Germinal center (tissue), 1 donor: ENCODE data around the gene AHCYL1.
"Not testable (repeated sequence)": the region's sequence is repeated elsewhere in the genome, so short reads cannot be mapped to it uniquely, and the experiment has no call there.

Experiments used
- DNase-seq: peaks from one replicate; pipeline ENCODE4 v3.0.0; 2012; ENCODE audit warnings: mixed read lengths, low spot score

The AHCYL1 gene

GRCh38 chr1:109997867-109998229 is 13.3 kb downstream of the AHCYL1 start:
- no peak for DNase-seq

DNA sequence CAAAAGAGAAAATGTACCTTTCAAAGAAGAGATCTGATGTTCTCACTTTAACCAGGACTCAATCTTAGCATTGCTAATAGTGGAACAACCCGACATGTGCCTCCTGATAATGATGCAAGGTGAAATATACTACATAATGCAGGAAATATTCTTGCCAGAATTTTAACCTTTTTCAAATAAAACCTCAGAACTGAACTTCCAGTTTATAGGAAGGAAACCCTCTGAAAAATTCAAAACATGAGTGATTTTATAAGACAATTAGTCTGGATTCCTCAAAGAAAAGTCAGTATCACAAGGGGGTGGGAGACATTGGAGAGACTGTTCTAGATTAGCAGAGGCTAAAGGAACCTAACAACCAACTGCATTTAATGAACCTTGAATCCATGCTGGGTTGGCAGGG is 18.1 kb downstream of the AHCYL1 start:
- DNase-seq = no peak

DNA sequence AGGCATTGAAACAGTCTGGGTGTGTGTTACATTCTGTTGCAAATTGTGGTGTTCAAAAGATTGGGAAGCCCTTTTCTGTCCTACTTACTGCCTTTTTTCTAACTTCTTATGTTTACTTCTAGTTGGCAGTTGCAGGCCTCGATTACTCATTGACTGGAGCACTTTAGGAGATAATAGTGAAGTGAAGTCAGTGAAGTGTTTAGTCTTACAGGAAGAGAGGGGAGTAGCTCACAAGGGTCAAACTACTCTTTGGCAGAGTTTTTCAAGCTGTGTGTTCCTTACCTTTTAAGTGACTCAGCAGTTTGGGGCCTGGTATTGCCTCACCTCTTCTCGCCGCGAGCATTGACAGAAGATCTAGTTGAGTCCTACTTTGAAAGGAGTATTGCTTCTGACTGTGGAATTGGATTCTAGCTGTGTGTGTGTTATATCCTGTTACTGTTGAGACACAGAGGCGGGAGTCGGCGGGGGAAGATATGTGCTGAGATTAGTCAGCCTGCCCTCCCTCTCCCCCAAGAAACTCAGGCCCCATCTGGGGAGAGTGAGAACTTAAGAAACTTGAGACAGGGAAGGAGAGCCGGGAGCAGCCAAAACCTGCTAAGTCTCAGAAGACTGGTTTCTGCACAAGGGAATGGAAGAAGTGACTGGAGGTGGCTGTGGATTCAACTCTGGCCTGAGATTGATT is 19.3 kb downstream of the AHCYL1 start:
- no peak for DNase-seq

GRCh38 chr1:110004583-110004982 is 20.0 kb downstream of the AHCYL1 start:
- no peak for DNase-seq

DNA sequence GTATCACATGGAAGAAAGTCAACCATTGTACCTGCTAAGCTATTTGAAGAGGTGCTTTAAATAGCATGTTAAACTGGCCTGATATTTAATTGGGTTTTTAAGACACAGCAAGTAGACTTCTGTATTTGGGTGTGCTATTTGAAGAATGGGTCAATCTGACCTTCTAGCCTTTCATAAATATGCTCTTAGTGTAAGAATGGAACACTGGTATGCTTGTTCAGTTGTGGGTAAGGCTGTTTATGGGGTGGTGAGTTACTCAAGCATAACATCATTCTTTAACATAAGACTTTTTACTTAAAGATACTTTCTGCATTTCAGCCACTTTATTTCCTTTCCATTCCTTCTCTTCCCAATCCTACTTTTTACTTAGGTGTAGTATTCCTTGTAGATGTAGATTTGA is 21.4 kb downstream of the AHCYL1 start:
- DNase-seq = no peak

GRCh38 chr1:110006516-110006915 is 22.0 kb downstream of the AHCYL1 start:
- DNase-seq = no peak

GRCh38 chr1:110007046-110007830 is 22.7 kb downstream of the AHCYL1 start:
- no peak for DNase-seq

DNA sequence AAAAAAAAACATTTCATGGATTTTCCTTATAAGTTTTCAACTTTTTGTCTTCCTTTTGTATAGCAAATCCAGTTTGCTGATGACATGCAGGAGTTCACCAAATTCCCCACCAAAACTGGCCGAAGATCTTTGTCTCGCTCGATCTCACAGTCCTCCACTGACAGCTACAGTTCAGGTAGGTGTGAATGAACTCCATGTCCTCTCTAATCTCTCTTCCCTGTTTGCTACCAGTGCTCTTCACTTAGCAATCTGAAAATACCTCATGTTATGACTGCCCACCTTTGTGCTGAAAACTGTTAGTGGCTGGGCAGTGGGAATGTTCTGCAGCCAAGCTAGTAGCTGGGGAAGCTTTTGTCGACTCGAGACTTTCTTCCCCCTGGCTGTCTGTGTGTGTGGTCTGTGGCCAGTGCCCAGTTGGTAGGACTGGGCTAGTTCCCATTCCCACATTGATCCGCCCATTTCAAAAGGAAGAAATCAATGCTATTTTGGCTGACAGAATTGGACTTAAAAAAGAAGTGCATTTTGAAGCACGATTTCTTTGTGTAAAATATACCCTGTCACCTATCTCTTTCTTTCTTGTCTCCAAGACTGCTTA is 24.5 kb downstream of the AHCYL1 start:
- no peak for DNase-seq

- peak; percentile 87 for DNase-seq
These were observed 27.0 kb downstream of the AHCYL1 start for GRCh38 chr1:110011527-110012041.

GRCh38 chr1:110012100-110012780 is 27.7 kb downstream of the AHCYL1 start:
- DNase-seq = peak; percentile 63

DNA sequence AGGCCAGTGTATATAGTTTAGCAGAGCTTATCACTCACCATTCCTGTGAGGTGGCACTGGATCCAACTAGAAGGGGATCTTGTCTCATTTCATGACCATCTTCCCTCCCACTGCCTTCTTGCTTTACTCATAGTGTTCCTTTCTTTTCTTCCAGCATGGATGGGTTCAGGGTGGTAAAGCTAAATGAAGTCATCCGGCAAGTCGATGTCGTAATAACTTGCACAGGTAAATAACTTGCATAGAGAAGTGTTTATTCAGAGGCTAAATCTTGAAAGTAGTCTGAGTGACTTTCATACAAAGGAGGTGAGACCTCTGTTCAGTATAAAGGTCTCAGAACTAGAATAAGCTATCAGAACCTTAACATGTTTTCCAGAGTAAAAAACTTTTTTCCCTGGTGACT is 33.2 kb downstream of the AHCYL1 start:
- DNase-seq = no peak

DNA sequence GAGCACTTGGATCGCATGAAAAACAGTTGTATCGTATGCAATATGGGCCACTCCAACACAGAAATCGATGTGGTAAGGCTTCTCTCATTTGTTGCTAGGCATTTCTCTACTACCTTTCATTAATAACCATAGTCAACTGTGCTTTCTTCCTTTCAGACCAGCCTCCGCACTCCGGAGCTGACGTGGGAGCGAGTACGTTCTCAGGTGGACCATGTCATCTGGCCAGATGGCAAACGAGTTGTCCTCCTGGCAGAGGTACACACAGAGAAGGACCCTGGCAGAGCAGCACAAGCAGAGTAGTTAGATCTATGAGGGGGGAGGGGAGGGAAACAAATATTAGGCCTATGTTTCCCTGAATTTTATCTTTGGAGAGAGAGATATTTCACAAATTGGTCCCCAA is 33.8 kb downstream of the AHCYL1 start:
- no peak for DNase-seq

GRCh38 chr1:110019770-110020169 is 35.2 kb downstream of the AHCYL1 start:
- no peak for DNase-seq

- no peak for DNase-seq
These were observed 36.7 kb downstream of the AHCYL1 start for GRCh38 chr1:110021285-110021684.

- DNase-seq = no peak
These were observed 40.0 kb downstream of the AHCYL1 start for GRCh38 chr1:110024613-110025012.

DNA sequence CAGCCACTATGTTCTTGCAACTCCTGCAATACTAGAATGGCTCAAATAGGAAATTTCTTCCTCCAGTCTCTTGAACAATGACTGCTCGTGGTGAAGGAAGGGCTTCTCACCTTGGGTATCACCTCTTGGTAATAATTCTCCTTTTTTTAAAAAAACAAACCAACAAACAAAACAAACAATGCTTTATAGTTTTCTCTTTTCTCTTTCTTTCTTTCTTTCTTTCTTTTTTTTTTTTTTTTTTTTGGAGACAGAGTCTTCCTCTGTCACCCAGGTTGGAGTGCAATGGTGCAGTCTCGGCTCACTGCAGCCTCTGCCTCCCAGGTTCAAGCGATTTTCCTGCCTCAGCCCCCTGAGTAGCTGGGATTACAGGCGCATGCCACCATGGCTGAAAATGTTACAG is 46.1 kb downstream of the AHCYL1 start:
- DNase-seq = not testable (repeated sequence)

- DNase-seq = no peak
These were observed 47.8 kb downstream of the AHCYL1 start for GRCh38 chr1:110032327-110032726.

- DNase-seq = no peak
These were observed 48.9 kb downstream of the AHCYL1 start for GRCh38 chr1:110033421-110033820.

DNA sequence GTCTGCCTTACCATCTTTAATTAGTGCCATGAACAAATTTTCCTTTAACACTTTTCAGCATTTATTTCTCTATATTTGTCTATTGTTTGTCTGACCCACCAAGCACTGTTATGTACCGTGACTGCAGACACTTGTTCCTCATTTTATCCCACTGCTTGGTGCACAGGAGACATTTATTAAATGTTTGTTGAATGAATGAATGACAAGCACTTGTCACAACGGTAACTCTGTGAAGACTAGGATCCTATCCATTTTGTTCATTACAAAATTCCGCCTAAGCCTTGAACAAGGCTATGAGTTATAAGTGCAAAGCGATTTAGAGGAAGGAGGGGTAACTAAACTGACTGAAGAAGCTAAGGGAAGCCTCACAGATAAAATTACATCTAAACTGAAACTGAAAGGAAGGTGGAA is 49.5 kb downstream of the AHCYL1 start:
- no peak for DNase-seq

- DNase-seq = peak; percentile 89
These were observed 50.1 kb downstream of the AHCYL1 start, which contains the start of gene STRIP1 for GRCh38 chr1:110034451-110035235. STRIP1 (plus strand) TSS chr1:110034624; CDS start chr1:110034638, 14 bp downstream.

DNA sequence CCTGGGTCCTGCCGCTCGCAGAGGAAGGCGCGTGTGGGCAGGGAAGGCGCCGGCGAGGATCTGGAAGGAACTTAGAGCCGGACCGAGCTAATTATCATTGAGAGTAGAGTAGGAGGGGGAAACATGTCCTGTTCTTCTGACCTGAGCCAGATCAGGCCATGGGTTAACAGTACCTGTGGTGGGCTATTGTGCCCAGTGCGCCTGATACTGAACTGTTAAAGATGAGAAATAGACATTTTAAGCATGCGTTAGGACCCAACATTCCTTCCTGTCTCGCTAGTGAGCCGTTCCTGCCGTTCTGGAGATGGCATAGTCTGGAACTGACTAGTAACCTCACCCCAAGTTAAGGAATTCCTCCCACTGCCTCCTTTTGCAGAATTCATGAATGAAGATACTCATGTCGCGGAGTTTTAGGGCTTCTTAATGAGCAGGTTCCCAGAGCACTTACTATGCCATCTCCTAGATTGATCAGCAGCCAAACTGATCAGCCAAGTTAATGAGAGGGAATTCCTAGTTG is 50.7 kb downstream of the AHCYL1 start:
- no peak for DNase-seq
